T-helper 2 cell (primary cell): Measurements from ENCODE around the gene C1orf35.
A peak's percentile ranks its signal among the peaks of the same experiment; 100 is the strongest.

ENCODE experiments used
- DNase-seq, 5 experiments: peaks; one replicate each; pipeline versions ENCODE4 v3.0.0 to v3.0.0-alpha.2; 2012 to 2022

The C1orf35 gene

DNA sequence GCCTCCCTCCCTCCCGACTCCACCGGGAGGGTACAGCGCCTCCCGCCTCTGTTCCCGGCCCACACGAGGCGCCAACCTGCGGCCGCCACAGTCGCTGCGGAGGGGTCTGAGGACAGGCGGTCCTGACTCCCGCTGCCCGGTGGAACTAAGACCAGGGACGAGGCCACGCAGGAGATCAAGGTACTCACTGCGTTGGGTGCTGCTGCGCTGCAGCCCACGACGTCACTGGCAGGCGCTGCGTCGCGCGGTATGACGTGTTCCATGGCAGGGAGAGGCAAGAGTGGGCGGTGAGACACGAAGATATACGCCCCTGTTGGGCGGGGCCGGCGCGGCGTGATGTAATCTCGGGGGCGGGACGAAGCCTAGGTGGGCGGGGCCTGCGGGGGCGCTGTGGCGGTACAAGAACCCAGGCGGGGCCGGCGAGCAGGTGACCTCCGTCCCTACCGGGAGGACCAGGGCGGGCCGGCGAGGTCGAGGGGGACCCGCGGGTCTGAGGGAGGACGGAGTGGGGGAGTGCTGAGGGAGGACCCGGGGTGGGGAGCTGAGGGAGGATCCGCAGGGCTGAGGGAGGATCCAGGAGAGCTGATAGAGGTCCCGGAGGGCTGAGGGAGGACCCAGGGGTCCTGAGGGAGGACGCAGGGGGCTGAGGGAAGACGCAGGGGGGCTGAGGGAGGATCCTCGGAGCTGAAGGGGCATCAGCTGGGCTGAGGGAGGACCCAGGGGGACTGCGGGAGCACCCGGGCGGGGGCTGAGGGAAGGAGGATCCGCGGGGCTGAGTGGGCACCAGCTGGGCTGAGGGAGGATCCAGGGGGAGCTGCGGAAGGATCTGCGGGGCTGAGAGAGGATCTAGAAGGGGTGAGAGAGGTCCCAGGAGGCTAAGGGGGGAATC, 6.2 kb upstream of the C1orf35 start, which contains the start of gene MRPL55:
Gene MRPL55, minus strand, starts transcription at position 227 of the 889 bp plus-strand sequence. CDS start 1,039 bp downstream, outside the sequence.
- DNase-seq: peak; percentile 95 to 99 (median 97)

DNA sequence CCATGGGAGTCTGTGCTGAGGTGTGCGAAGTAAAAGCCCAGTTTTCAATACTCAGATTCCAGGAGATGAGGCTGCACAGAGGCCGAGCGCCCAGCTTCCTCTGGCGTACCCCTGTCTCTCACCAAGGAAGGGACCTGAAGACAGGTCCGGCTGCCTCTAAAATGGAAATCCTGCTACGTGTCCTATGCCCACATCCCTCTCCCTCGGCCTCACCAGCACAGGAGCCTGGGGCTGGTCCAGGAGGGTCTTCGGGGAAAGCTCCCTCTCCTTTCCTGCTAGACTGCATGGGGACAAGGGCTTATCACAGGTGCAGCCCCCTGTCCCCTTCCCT, 5.6 kb upstream of the C1orf35 start:
- DNase-seq: no peak

DNA sequence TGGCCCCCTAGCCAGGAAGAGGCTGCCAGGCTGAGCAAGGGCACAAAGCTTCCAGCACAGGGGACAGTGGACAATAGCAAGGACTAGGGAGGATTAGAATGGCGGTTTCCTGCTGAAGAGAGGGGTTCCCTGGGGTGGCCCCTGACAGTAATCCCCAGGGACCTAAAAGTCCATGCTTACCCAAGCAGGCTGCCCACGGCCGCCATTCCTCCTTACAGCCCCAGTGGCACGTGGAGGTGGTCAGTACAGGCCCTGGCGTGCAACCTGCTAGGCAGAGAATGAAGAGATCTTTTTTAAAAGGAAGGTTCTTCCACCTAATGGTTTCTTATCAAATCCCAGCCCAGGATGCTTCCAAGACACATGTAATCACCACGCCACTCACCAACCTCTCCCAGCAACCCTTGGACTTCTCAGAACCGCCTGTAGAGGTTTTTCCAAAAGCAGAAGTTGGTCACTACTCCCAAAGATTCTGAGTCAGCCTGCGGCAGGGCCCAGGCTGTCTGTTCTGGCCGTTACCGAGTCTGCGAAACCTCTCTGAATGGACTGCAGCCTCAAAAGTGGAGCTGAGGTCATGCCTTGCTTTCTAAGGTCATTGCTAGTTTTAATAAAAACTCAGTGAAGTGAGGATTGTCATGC, 5.0 kb upstream of the C1orf35 start:
- DNase-seq: no peak

DNA sequence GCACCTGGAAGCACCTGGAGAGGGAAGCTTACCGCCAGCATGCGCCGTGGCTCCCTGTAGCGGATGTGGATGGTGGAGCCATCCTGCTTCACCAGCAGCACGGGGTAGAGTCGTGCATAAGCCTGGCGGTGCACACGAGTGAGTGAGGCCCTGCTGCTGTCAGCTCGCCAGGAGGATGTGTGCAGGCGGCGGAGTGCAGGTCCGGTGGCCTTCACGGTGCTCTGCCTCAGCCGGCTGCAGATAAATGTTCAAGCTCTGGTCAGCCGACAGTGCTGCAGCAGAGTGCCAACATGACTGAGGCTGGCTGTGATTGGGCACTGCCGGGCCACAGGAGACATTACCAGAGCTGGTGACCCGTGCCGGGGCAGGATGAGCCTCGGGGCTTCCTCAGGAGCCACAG, 4.5 kb upstream of the C1orf35 start:
- no peak for DNase-seq

DNA sequence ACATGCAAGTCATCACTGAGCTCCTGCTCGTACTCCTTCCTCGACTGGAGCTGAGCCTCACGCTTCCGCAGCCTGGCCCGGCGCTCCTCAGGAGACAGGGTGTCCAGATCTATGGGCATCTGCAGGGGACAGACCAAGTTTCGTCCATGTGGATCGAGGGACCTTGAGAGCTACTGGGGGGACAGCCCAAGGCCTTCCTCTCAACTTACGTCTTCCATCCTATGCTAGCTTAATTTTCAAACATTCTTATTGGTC, 3.6 kb upstream of the C1orf35 start:
- DNase-seq: no peak

DNA sequence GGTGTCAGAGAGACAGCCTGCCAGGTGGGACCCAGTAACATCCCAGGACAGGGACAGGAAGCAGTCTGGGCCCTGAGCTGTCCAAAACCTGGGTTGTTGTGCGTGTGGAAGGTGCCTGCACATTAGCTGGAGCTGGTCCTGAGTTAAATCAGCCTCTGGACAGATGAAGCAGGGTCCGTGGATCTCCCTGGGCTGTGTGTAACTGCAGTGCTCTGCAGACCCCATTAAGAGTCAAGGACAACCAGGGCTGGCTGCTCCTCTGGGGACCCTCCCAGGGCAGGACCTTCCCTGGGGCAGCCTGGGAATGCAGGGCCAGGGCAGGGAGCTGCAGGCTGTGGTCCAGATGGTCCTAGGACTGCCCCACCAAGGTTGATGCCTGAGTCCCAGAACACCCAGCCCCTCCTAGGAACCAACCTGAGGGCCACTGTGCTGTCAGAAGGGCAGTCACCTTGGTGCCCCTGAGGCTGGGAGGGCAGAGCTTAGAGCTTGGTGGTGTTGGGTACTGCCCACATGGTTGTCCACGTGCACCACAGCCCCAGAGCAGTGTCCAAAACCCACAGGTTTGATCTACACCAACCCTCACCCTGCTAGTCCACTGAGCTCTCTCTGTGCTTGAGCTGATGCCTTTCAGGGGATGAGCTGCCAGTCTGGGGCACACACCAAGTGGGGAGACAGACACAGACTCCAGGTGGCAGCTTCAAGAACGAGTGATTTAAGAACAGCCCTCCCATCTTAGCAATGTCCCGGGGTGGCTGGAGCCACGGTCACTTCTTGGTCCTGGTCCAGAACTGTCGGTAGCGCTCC, 3.1 kb upstream of the C1orf35 start:
- no peak for DNase-seq

DNA sequence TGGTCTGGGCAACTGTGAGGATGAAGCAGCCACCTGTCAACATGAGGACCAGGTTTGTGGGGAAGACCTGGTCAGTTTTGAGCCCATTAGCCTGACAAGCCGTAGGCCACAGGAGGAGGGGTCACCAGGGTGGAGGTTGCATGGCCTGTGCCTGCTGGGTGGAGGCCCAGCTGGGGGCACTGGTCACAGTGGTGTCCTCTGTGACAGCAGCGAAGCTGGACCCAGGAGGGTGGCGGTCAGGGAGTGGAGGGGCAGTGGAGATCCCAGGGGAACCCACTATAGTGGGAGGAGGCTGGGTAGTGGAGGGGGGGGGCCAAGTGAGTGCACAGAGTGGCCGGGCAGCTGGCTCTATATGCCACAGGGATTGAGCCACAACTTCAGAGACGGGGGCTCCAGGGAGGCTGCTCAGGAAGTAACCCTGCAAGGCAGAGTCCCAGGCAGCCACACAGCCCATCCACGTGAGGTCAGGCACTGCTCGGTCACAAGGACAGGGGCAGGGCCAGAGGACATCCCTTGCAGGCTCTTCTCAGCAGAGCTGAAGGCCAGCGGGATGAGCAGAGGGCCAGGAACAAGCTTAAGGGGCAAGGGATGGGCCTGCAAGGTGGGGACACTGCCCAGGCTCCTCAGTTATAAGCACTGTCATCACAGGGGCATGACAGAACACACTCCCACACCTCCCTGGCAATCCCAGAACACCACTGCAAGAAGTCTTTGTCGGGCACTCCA, 2.3 kb upstream of the C1orf35 start:
- DNase-seq: no peak

DNA sequence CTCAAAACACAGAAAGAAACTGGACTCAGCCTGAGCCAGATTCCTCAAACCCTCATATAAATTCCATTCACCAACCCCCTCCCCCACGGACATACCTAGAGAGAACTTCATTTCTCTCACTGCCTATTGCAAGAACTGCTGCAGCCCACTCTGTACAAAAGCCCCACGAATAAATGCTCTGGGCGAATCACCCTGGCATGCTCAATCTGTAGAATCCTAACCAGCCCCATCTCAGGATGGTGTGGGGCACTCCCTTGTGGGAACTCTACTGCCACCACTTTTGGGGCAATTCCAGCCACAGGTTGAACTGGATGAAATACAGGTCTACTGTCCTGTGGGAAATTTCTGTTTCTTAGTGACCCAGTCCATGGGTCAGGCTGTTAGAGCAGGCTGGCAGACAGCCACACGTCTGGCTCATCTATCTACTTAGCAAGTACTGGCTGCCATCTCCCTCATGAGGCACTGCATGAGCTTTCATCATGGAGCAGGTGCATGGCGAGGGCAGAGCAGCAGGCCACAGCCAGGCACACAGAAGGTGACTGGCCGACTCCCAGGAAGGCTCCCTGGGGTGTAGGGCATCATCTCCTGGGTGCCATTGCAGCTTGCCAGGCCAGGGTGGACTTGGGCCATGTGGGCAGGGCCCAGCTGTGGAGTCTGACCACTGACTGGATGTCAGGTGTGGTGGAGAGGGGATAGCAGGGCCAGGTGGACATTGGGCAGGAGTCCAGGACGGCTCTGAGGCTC, 1.6 kb upstream of the C1orf35 start:
- no peak for DNase-seq

DNA sequence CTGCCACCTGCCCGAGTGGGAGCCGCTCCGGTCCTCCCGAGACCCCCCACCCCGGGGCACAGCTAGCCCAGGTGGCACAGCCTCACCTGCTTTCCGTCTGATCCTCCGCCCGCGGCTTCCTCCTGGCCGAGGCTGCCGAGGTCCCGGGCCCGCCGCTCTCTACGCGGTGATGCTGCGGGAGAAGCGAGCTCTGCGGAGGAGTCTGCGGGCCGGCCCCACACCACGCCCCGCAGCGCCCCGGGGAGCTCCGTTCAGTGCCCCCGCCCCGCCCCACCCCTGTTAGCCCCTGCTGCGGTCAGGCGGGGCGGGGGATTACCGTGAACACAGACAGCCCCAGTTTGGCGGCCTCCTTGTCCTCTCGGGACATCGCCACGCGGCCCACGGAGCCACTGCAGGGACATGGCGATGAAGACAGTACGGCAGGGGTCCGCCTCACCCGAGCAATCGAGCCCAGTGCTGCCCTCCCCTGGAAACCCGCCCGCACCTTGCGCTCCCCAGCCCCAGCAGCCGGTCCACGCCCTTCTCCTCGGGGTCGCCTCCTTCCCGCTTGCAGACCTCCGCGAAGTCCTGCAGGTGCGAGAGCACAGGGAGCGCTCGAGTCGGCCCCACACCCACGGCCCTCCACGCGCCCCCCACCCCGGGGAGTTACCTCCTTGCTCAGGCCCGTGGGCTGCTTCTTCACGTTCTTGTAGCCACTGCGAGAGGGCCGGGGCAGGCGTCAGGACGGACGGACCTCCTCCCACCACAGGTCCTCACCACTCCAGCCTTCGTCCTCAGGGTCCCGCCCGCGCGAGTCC, 933 bp downstream of the C1orf35 start:
- DNase-seq: peak; percentile 38 to 67 (median 60)

DNA sequence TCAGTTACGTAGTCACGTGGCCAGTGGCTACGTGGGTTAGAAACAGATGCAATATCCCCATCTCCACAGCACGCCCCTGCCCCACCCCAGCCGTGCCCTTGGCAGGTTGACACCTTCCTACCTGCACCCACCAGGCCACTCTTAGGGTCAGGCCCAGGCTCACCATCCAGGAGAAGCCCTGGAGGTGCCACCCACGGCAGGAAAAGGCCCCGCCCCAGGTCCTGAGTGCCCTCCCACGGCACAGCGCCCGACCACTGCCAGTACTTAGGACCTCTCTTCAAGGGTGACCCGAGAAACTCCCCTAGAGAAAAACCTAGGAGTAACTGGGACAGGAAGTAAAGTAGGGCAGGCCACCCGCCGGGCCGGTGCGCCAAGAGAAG, 1.5 kb downstream of the C1orf35 start:
- DNase-seq: peak in 1 of 5 experiments; percentile 55

DNA sequence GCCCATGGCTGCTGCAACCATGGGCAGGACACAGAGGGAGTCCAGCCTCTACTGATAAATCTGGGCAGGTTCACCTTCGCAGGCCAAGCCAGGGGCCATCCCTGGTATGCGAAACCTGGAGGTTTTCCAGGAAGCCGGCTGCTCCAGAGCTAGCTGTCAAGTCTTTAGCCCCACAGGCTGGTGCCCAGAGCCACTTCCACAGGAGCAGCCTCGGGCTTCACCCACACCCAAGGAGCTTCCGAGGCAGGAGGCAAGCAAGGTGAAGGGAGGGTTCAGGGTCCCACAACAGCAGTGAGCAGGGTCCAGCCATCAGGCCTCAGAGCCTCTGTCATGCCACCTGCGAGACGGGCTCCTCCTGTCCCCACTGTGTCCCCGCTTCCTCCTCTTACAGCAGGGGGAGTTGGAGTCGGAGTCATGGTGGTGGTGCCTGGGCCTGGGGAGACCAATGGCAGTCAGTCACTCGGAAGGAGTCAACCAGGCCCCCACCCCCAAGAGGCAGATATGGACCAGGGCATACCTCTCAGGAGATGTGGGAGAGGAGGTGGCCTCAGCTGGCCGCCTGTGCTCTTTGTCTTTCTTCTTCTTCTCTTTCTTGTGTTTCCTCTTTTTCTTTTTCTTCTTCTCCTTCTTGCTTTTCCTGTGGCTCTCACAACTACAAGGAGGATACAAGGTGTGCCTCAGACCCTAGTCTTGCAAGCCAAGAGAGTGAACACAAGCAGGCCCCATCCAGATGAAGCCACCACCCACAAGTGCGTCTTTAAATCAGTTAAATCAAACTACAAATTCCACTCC, 2.1 kb downstream of the C1orf35 start:
- peak in 1 of 5 experiments; percentile 50 for DNase-seq

DNA sequence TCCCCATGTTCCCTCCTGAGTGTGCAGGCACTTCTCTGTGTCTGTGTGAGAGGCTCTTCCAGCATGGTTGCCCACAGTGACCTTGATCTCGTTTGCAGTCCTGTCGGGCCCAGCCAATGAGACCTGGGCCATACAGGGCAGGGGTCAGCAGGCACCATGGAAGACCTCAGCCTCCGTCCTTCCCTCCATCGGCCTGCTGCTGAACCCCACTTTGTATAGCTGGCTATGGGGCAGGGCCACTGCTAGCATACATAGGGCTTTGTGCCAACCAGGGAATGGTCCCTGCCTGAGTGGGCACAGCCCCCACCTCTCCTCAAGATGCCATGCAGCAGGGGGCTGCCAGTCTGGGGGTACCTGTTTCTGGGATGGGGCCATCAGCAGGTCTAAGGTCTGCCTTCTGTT, 3.8 kb downstream of the C1orf35 start:
- DNase-seq: peak in 1 of 5 experiments; percentile 2

DNA sequence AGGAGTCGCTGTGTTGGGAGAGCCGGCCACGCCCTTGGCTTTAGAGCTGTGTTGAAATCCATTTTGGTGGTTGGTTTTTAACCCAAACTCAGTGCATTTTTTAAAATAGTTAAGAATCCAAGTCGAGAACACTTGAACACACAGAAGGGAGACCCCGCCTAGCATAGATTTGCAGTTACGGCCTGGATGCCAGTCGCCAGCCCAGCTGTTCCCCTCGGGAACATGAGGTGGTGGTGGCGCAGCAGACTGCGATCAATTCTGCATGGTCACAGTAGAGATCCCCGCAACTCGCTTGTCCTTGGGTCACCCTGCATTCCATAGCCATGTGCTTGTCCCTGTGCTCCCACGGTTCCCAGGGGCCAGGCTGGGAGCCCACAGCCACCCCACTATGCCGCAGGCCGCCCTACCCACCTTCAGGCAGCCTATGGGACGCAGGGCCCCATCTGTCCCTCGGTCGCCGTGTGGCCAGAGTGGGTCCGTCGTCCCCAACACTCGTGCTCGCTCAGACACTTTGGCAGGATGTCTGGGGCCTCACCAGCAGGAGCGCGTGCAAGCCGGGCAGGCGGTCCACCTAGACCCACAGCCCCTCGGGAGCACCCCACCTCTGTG, 4.7 kb downstream of the C1orf35 start:
- peak in 1 of 5 experiments; percentile 3 for DNase-seq

DNA sequence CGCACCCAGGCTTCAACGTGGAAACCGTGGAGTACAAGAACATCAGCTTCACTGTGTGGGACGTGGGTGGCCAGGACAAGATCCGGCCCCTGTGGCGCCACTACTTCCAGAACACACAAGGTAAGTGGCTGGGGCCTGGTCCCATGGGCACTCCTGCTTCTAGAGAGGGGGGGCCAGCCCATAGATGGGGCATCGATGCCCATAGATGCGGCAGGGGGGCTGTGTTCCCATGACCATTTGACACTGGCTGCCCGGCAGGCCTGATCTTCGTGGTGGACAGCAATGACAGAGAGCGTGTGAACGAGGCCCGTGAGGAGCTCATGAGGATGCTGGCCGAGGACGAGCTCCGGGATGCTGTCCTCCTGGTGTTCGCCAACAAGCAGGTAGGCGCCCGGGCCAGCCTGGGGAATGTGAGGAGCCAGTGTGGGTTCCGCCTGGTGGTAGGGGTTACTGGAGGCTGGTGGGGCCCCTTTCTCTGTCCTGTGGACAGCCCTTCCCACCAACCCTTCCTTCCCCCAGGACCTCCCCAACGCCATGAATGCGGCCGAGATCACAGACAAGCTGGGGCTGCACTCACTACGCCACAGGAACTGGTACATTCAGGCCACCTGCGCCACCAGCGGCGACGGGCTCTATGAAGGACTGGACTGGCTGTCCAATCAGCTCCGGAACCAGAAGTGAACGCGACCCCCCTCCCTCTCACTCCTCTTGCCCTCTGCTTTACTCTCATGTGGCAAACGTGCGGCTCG, 5.6 kb downstream of the C1orf35 start:
- DNase-seq: peak in 1 of 5 experiments; percentile 3

DNA sequence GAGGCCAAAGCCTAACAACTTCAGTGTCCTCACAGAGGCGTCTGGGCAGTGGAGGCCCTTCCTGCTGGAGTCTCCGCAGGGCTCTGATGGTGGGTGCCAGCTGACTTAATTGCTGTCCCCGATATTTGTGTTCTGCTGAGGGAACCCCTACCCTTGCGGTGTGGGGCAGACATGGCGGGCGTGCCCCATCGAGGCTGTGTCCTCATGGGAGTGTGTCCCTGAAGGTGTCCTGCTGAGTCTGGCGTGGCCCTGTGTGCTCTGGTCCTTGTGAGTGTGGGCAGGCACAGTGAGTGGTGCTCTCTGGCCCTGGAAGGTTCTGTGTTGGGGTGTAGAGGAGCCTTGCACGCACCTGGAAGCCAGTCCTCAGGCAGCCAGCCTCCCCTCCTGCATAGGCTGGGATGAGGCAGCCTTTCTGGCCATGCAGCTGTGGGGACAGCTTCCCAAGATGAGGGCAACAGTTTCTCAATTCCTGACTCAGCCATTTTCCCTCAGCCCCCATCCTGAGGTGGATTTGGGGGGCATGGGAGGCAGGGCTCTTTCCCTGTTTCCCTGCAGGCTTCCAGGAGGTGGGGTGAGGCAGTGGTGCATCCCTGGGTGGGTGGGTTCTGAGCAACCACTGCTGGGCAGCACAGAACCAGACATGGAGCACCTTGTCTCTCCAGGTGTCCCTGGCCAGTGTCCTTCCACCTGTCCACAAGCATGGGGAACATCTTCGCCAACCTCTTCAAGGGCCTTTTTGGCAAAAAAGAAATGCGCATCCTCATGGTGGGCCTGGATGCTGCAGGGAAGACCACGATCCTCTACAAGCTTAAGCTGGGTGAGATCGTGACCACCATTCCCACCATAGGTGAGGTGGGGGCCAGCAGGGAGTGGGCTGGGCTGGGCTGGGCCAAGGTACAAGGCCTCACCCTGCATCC, 6.5 kb downstream of the C1orf35 start:
- DNase-seq: no peak

DNA sequence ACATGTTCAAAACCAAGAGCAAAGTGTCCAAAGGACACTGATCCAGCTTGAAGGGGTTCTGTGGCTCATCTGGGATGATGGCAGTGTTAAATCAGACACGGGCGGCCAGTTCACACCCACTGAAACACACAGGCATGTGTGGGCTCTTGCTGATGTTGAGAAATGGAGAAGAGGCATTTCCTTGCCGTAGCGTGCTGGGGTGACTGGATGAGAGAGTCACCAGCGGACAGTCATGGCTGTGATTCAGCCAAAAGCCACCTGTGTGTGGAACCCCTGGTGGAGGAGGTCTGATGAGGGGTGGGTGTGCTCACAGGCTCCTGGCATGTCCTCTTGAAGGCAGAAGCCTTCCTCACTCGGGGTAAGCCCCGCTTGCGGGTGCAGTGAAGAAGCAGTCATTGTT, 7.2 kb downstream of the C1orf35 start:
- DNase-seq: no peak

DNA sequence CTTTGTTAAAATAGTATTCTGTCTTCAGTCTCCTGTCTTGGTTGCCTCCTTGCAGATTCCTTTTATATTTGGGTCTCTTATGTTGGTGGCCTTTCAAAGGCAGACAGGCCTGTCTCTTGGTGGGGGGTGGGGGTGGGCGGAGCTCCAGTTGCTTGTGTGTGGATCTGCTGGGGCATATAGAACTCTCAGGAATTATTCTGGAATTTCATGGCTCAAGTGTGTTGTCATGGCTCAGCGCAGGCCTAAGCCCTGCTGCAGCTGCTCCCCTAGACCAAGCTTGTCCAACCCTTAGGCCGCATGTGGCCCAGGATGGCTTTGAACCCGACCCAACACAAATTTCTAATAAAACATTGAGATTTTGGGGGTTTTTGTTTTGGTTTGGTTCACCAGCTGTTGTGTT, 8.0 kb downstream of the C1orf35 start:
- DNase-seq: no peak

DNA sequence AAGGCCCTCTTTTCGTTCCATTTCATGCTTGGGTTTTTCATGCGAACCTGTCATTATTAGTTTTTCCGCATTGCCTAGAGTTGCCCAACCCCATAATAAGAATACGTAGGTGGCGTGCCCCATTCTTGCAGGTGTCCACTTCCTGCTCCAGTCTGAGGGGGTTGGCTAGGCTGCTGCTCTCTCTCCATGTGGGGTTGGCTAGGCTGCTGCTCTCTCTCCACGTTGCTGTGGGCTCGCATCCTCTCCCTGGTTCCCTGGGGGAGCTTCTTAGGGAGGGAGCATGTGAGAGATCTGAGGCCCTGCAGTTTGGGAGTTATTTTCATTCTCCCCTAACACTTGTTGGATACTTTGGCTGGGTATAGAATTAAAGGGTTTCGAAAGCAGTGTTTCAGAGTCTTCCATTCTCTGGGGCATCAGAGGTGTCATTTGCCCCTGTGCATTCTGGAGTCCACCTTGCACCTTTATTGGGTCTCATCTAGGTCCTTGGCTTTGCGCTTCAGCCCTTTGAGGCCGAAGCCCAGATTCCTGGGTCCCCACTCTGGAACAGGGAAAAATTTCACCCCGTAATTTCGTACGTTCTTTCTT, 8.6 kb downstream of the C1orf35 start:
- no peak for DNase-seq
